ENCODE data around the gene PLVAP.

The PLVAP gene

GRCh38 chr19:17306285-17306714 lies 70.8 kb downstream of the PLVAP start:
- no peaks in the 10 kb centered on the region for H3K27me3 ChIP-seq (ENCODE audit: insufficient read depth, low read depth, severe bottlenecking)
- H3K27ac ChIP-seq, result peak overlapping the region; percentile 91
- H3K4me3 ChIP-seq (ENCODE audit: low read depth, low read length), result peak overlapping the region; percentile 85
- H3K9me3 ChIP-seq (ENCODE audit: severe bottlenecking), result no peaks in the 10 kb centered on the region
- H3K36me3 ChIP-seq, result no peaks in the 10 kb centered on the region; the same call in none of the 2 replicates
- TF ChIP-seq CTCF (IDR thresholded peaks at IDR 0.05; ENCODE audit: low read depth, low read length), result no peak
- DNase-seq, result no peak

GRCh38 chr19:17305517-17306284 lies 71.4 kb downstream of the PLVAP start, which contains the start of gene MRPL34:
MRPL34 (plus strand) TSS chr19:17305872; CDS start chr19:17305893, 21 bp downstream.
- peak; percentile 87 for TF ChIP-seq CTCF (IDR thresholded peaks at IDR 0.05; ENCODE audit: low read depth, low read length)
- peak within 1 kb of the TSS; percentile 91 for H3K27ac ChIP-seq
- H3K9me3 ChIP-seq (ENCODE audit: severe bottlenecking), result no peaks in the 10 kb centered on the region
- H3K27me3 ChIP-seq (ENCODE audit: insufficient read depth, low read depth, severe bottlenecking), result no peaks in the 10 kb centered on the region
- peak within 1 kb of the TSS; percentile 85 for H3K4me3 ChIP-seq (ENCODE audit: low read depth, low read length)
- peaks cover 4% of the 10 kb centered on the region for H3K36me3 ChIP-seq
- peak; percentile 99 for DNase-seq

- Histone ChIP-seq H3K27ac (peak overlapping the region; percentile 42; the same call in 1 of the 2 replicates), H3K27me3 (ENCODE audit: insufficient read depth, low read depth, severe bottlenecking) (no peaks in the 10 kb centered on the region), H3K4me3 (ENCODE audit: low read depth, low read length) (no peak overlapping the region), H3K36me3 (peaks cover 9% of the 10 kb centered on the region), H3K9me3 (ENCODE audit: severe bottlenecking) (no peaks in the 10 kb centered on the region)
- no peak for TF ChIP-seq CTCF (IDR thresholded peaks at IDR 0.05; ENCODE audit: low read depth, low read length)
- DNase-seq, result no peak
Observed at GRCh38 chr19:17305216-17305516, 72.0 kb downstream of the PLVAP start.

GRCh38 chr19:17304386-17305215 lies 72.5 kb downstream of the PLVAP start:
- Histone ChIP-seq H3K27me3 (ENCODE audit: insufficient read depth, low read depth, severe bottlenecking) (no peaks in the 10 kb centered on the region), H3K9me3 (ENCODE audit: severe bottlenecking) (no peaks in the 10 kb centered on the region), H3K36me3 (peaks cover 11% of the 10 kb centered on the region), H3K27ac (peak overlapping the region; percentile 42; the same call in 1 of the 2 replicates), H3K4me3 (ENCODE audit: low read depth, low read length) (no peak overlapping the region)
- no peak for TF ChIP-seq CTCF (IDR thresholded peaks at IDR 0.05; ENCODE audit: low read depth, low read length)
- DNase-seq, result no peak

GRCh38 chr19:17303940-17304267 lies 73.2 kb downstream of the PLVAP start:
- no peaks in the 10 kb centered on the region for H3K9me3 ChIP-seq (ENCODE audit: severe bottlenecking)
- H3K36me3 ChIP-seq, result peaks cover 13% of the 10 kb centered on the region
- no peak for DNase-seq
- TF ChIP-seq CTCF (IDR thresholded peaks at IDR 0.05; ENCODE audit: low read depth, low read length), result no peak
- peak overlapping the region; percentile 28; the same call in 1 of the 2 replicates for H3K4me3 ChIP-seq (ENCODE audit: low read depth, low read length)
- H3K27ac ChIP-seq, result peak overlapping the region; percentile 66
- H3K27me3 ChIP-seq (ENCODE audit: insufficient read depth, low read depth, severe bottlenecking), result no peaks in the 10 kb centered on the region
